Esophagus squamous epithelium (tissue), 4 donors: ENCODE measurements around the gene NIT2.

Experiments
- CTCF ChIP-seq, 6 experiments: fragments of 450-650 bp in 4 of 6; fragments of 200-600 bp in 2 of 6; sonication (generic) in 2 of 6; IDR thresholded peaks; one replicate each; pipeline ENCODE4 v1.5.1; 2016 to 2019; ENCODE audit warnings: antibody characterized with exemption in 6 of 6, mild to moderate bottlenecking in 4 of 6, moderate library complexity in 4 of 6
- POLR2A ChIP-seq, 4 donors: fragments of 450-650 bp; IDR thresholded peaks; one replicate each; pipeline ENCODE4 v1.6.1; 2017; ENCODE audit warnings: antibody characterized with exemption in 4 of 4, mild to moderate bottlenecking in 4 of 4, moderate library complexity in 3 of 4

GRCh38 chr3:100358413-100358812 is 23.9 kb downstream of the NIT2 start:
- no peak for TF ChIP-seq CTCF (IDR thresholded peaks at IDR 0.05)
- TF ChIP-seq POLR2A (IDR thresholded peaks at IDR 0.05) = no peak
